Islet precursor cell (in vitro differentiated cells): Measurements from ENCODE around the gene KCNH1.

Experiments
- DNase-seq: peaks from one replicate; pipeline ENCODE4 v3.0.0-alpha.2; 2018

The KCNH1 gene

GRCh38 chr1:210703593-210703992 lies 430.4 kb downstream of the KCNH1 start:
- DNase-seq = no peak

DNA sequence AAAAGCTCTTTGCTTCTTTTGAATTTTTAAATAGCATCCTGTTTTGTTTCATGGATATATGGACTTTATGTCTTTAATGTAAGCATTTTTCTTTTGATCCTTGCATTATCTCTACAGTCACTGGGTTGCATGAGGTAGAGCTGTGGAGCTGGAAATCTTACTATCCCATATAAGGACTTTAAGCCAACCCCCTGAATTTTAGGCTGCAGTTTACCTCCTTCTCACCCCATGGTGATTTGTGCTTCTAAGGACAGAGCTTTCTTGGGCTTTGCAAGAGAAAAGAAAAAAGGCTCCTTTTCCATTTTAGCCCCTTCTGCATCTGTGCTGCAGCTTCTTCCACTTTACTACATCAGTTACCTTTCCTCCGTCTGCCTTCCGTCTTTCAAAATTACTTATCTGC lies 431.4 kb downstream of the KCNH1 start:
- DNase-seq = no peak

GRCh38 chr1:210700511-210700910 lies 433.4 kb downstream of the KCNH1 start:
- no peak for DNase-seq

DNA sequence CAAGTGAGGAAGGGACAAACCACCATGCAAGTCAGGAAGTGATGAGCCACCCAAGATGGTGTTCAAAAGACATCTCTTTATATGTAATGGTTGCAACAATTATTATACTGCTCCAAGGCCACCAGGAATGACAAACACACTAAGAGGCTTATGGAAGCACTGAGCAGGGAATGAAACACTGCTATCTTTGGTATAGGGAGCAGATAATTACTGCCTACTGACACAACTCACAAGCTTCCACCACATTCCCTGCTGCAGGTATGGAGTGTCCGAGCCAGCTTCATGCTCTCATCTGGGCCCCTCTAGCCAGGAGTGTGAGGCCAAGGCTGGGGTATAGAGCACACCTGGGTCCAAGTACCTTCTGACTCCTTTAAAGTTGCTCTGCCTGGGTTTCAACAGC lies 433.9 kb downstream of the KCNH1 start:
- DNase-seq = no peak

DNA sequence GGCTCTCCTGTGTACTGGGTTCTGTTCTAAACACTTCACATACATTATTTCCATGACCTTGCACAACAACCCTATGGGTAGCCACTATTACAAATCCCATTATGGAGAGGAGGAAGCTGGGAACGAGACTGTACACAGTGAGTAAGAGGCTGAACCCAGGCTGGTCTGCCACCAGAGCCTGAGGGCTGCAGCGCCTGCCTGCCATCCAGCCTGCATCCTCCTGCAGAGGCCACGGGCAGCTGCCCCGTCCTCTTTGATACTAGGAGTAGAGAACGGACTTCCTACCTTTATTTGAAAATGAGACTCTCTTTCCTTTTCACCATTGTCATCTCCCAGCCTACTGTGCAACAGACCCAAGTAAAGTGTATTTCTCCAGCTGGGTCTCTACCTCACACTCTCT lies 435.3 kb downstream of the KCNH1 start:
- DNase-seq = no peak

DNA sequence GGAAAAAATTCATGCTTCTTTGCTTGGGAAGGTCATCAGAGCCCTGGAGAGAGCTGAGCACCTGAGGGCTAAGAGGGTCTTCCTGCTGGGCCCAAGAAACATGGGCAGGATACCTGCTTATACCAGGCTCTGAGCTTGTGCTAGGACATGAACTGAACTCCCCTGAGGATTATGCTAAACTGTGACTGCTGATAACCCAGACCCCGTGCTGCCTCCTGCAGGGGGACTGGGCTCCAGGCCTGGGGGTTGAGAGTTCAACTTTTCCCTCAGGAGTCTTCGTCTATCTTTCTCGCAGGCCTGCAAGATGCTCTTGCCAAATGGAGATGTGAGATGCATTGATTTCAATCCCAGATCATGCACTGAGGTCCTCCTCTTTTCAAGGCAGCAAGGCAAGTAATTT lies 436.8 kb downstream of the KCNH1 start:
- DNase-seq = no peak

- no peak for DNase-seq
Measured at GRCh38 chr1:210696709-210697108, 437.2 kb downstream of the KCNH1 start.

- DNase-seq = no peak
Measured at GRCh38 chr1:210695026-210695425, 438.9 kb downstream of the KCNH1 start.

- DNase-seq = no peak
Measured at GRCh38 chr1:210692796-210693195, 441.2 kb downstream of the KCNH1 start.

DNA sequence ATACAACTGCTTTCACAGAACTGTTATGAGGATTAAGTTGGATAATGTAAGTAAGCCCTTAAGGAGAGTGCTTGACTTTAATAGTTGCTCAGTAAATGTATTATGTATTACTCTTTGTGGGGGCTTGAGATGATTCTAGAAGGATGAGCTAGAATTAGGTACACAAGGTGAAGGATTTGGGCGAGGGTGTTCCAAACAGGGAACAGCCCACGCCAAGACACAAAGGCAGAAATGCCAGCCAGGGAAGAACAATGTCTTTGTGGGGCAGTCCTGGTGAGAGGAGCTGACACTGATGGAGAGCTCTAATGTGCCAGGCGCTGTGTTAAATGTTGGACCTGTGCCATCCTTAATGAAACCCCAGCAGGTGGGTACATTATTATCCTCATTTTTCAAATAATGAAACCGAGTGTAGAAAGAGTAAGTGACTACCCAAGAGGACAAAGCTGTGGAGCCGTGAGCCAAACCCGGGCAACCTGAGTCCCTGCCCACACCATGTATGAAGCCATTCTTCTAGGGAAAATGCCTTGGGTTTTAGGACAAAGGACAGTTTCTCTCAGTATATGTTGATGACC lies 442.8 kb downstream of the KCNH1 start:
- no peak for DNase-seq

DNA sequence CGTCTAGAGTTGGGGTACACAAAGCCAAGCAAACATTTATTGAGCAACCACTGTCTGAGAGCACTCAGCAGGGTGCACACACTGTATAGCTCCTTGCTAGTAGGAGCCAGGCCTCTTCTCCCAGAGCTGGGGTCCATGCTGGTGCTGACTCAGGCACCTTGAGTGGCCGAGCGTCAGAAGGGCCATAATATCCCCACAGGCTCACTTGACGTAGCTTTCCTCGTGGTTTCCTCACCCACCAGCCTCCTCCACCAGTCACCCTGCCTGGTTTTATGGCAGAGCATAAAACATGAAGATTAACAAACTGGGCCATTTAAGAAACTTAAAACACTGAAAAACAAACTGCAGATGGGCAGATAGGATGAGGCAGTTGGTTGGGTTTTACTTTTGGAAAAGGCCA lies 443.7 kb downstream of the KCNH1 start:
- DNase-seq = no peak

DNA sequence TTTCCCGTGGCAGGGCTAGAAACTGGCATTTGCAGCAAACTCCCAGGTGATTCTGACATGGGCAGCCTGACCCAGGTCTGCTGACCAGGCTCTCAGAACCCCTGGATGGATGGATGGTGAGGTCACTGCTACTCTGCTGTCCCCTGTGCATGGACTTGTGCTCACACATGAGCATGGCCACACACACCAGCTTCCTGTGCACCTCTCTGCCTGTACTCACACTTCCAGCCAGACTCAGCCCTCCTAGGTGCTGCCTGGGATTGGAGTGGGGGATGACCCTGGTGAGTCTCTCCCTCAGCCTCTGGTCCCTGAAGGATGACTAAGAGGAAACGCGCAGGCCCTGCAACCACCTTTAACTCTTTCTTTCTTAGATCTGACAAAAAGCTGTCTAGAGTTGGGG lies 444.1 kb downstream of the KCNH1 start:
- no peak for DNase-seq

DNA sequence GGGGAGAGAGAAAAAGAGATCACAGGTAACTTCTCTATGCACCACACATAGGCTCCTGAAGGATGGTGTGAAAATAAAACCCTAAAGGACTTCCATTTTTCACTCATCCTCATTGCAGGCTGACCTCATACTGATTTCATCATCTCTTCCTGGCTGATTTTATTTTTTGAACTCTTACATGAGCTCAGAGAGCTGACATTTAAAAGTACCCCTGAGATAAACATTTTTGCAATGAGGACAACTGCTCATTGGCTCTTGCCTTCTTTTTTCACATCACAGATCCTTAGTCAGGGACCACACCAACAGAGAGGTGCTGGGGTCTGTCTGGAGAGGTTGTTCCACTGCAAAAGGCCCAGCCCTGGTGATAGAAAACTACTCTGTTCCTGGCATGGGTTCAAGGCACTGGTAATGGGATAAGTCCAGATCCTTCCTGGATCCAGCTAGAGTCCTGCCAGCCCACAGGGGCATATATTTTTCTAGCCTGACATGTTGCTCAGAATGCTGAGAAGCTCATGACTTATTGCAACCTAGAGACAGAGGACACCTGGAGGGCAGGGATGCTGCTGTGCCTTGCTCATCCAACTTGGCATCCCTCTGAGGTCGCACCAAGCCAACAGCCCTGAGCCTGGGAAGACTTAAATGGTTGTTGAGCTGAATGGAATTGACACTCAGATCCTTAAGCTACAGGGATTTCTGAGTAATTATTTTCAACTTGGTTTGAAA lies 445.3 kb downstream of the KCNH1 start:
- DNase-seq = no peak

- no peak for DNase-seq
Measured at GRCh38 chr1:210687582-210688279, 446.2 kb downstream of the KCNH1 start.

DNA sequence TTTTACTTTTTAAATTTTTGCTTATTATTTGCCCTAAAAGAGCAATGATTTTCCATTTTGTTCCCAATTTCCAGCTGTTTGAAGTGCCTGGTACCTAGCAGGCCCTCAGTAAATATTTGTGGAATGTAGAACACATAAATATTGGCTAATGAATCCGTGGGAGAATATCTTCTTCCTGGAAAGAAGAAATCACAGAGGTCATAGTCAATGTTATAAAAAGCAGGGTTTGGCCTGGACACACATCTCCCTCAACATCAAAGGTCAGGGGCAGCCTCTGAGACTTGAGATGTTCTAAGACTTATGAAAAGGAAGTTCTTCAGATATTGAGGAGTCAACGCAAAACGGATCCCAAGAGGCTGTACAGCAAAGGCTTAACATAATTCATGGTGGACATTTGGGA lies 447.1 kb downstream of the KCNH1 start:
- no peak for DNase-seq

DNA sequence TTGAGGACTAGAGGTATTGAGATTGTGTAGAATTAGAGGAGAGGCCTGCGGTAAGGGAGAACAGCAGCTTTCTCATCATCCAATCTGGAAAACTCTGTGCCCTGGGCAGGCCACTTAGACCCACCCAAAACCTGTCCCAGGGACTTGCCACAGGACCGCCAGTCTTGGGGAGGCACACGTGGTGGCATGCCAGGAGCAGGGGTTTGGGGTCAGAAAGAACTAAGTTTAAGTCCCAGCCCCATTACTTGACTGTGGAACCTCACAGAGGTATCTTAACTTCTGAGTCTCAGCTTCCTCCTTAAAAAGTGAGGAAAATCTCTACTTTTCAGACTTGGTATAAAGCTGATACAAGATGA lies 448.7 kb downstream of the KCNH1 start:
- peak; percentile 4 for DNase-seq

DNA sequence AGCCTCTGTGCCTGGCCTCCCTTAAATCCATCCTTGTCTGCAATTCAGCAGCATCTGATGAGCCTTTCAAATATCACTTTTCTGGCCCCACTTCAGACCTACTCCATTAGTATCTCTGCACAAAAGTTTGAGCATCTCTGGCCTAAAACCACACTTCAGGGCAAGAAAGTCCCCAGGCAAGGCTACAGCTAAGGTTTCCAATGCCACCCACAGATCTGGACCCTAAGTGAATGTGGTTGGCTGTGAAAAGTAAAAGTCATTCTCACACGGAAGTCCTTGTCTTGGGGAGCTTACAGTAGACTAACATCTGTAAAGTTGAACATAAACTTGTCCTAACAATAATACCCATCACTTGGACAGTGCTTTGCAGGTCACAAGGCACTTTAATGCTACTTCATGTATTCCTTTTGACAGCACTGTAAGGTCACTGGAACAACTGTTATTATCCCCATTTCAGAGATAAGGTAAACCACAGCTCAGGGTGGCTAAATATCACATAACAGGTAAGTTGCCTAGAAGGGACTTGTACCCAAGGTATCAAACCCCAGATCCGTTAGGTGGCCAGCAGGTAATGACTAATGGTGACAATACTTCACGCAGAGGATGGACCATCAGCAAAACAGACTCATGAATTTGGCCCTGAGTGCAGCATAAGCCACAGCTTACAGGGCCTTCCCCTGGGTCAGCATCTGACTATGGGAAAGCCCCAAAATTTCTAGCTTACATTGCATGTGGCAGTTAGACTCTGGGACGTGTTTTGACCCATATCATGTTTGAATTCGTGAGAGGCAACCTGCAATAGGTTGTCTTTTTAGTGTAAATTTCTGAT lies 449.3 kb downstream of the KCNH1 start:
- DNase-seq = no peak

- peak; percentile 43 for DNase-seq
Measured at GRCh38 chr1:210683403-210684047, 450.4 kb downstream of the KCNH1 start.

DNA sequence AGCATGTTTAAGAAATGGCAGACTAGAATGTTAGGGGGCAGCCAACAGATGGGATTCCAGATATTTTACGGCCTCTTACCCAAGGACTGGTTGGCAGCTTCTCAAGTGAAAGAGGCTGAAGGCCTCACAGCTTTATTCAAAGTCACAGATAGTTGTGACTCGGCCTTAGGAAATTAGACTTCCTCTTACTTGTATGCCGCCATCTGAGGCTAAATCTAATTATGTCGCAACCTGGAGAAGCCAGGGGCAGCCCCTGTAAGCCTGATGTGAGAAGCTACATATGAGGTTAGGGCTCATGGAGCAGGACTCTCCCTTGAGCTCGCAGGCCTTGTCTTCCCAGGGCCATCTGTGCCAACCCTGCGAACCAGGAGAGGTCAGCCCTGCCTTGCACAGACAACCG lies 452.8 kb downstream of the KCNH1 start:
- no peak for DNase-seq

GRCh38 chr1:210678306-210678705 lies 455.6 kb downstream of the KCNH1 start:
- DNase-seq = peak; percentile 7

GRCh38 chr1:210677533-210677932 lies 456.4 kb downstream of the KCNH1 start:
- no peak for DNase-seq

DNA sequence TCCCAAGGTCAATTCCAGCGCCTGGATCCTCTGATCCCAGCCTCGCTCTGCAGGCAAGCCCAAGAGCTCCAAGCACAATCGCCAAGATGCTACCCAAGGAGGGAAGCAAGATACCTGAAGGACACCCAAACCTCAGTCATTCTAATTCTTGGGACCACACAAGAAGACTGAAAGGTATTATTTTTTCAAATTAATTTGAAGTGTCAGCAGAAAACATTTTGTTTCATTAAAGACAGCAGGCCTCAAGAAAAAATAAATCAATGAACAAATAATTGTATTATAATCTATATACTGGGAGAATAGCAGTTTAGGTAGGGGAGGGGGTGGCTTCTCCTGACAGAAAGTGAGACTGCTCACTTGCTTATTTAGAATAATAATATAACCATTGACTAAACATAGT lies 457.4 kb downstream of the KCNH1 start:
- DNase-seq = no peak

- DNase-seq = peak; percentile 22
Measured at GRCh38 chr1:210674151-210674550, 459.8 kb downstream of the KCNH1 start.
